Central memory CD8-positive, alpha-beta T cell (primary cell): ENCODE results near the gene RBMX2.
A peak's percentile ranks its signal among the peaks of the same experiment; 100 is the strongest.
"Not testable (repeated sequence)": the region's sequence is repeated elsewhere in the genome, so short reads cannot be mapped to it uniquely, and the experiment has no call there.

Experiments
- ATAC-seq: fragments of 150-1000 bp; cut with Tn5 transposase; replicated peaks from 2 replicates; pipeline ENCODE4 v1.10.0; 2022; ENCODE audit warnings: mild to moderate bottlenecking, moderate FRiP score, moderate number of reproducible peaks; ENCODE audit not compliant: poor library complexity, severe bottlenecking; ENCODE audit errors: extremely low read depth
- DNase-seq, 2 donors: peaks; one replicate each; pipeline ENCODE4 v3.0.0; 2021; ENCODE audit warnings: low spot score in 2 of 2
- H3K27ac Mint-ChIP-seq: one replicate; pipeline ENCODE4 v1.8.0; 2022; ENCODE audit warnings: low read depth, mild to moderate bottlenecking, moderate library complexity, mixed read lengths
- H3K27me3 Mint-ChIP-seq: one replicate; pipeline ENCODE4 v1.8.0; 2022; ENCODE audit warnings: mixed read lengths
- H3K36me3 Mint-ChIP-seq: one replicate; pipeline ENCODE4 v1.8.0; 2022; ENCODE audit warnings: mild to moderate bottlenecking, moderate library complexity, mixed read lengths; ENCODE audit not compliant: insufficient read depth
- H3K4me1 Mint-ChIP-seq: one replicate; pipeline ENCODE4 v1.8.0; 2022; ENCODE audit warnings: mixed read lengths
- H3K4me3 Mint-ChIP-seq: one replicate; pipeline ENCODE4 v1.8.0; 2022; ENCODE audit warnings: mild to moderate bottlenecking, moderate library complexity, mixed read lengths
- H3K9me3 Mint-ChIP-seq: one replicate; pipeline ENCODE4 v1.8.0; 2022; ENCODE audit warnings: mixed read lengths

Gene RBMX2

GRCh38 chrX:130401415-130402207 lies at the start of gene RBMX2:
TSS of gene RBMX2 (plus strand) at chrX:130401987. CDS start at chrX:130402033, 46 bp downstream.
- DNase-seq: peak; percentile 26 to 36
- H3K27ac Mint-ChIP-seq: peak within 1 kb of the TSS; percentile 96
- H3K27me3 Mint-ChIP-seq: peaks cover 30% of the 10 kb centered on the region

DNA sequence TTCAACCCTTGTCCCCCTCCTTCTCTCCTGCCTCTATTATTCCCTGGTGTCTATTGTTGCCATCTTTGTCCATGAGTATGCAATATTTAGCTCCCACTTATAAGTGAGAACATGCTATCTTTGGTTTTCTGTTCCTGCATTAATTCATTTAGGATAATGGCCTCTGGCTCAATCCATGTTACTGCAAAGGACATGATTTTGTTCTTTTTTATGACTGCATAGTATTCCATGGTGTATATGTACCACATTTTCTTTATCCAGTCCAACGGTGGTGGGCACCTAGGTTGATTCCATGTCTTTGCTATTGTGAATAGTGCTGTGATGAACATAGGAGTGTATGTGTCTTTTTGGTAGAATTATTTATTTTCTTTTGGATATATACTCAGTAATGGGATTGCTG lies 49.7 kb upstream of the RBMX2 start:
- H3K4me3 Mint-ChIP-seq, DNase-seq, H3K9me3 Mint-ChIP-seq, H3K4me1 Mint-ChIP-seq, H3K27ac Mint-ChIP-seq, ATAC-seq, H3K27me3 Mint-ChIP-seq: not testable (repeated sequence)
- peaks cover 11% of the 10 kb centered on the region for H3K36me3 Mint-ChIP-seq

More at GRCh38 chrX:130401415-130402207, at the start of gene RBMX2:
- ATAC-seq: peak; percentile 85
- Mint-ChIP-seq H3K4me3 (peak within 1 kb of the TSS; percentile 85), H3K9me3 (no peaks in the 10 kb centered on the region), H3K4me1 (peaks cover 13% of the 10 kb centered on the region), H3K36me3 (peaks cover 10% of the 10 kb centered on the region)

GRCh38 chrX:130376077-130376476 lies 25.7 kb upstream of the RBMX2 start:
- no peaks in the 10 kb centered on the region for H3K36me3 Mint-ChIP-seq
- no peak overlapping the region for H3K4me3 Mint-ChIP-seq
- H3K9me3 Mint-ChIP-seq: no peaks in the 10 kb centered on the region
- no peaks in the 10 kb centered on the region for H3K4me1 Mint-ChIP-seq
- no peaks in the 10 kb centered on the region for H3K27me3 Mint-ChIP-seq
- no peak for ATAC-seq
- no peak overlapping the region for H3K27ac Mint-ChIP-seq
- no peak for DNase-seq

DNA sequence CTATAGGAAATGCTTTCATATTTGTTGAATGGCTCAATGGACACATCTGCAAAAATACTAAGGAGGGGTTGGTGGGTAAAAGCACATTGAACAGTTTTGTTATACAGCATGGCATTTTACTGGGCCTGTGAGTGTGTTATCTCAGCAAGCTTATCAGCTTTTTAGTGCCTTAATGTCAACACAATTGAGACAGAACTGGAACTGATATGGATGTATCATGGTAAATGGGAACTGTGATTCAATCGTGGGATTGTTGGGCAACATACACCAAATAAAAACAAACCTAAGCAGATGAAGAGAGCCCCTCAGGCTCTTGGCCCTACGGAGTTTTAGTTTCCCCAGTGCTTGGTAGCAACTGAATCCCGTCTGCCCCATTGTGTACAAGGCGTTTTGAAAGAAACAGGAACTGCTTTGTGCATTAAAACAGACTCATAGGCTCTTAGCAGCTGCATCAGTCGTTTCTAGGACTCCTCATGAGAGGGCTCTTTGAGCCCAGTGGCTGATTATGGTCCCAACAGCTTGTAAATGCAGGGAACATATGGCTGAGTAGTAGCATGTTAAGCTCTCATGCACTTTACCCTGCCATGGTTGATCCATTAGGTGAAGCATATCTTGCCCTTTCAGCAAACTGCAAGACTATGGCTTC lies 23.6 kb upstream of the RBMX2 start:
- Mint-ChIP-seq H3K9me3 (no peaks in the 10 kb centered on the region), H3K27ac (no peak overlapping the region), H3K27me3 (no peaks in the 10 kb centered on the region), H3K4me1 (no peaks in the 10 kb centered on the region), H3K4me3 (no peak overlapping the region), H3K36me3 (no peaks in the 10 kb centered on the region)
- ATAC-seq: no peak
- DNase-seq: no peak

GRCh38 chrX:130385520-130385919 lies 16.3 kb upstream of the RBMX2 start, which contains the start of gene GPR119:
TSS of gene GPR119 (minus strand) at chrX:130385674. CDS start at chrX:130385447, 227 bp downstream.
- H3K4me1 Mint-ChIP-seq: no peaks in the 10 kb centered on the region
- no peak within 1 kb of the TSS for H3K27ac Mint-ChIP-seq
- no peaks in the 10 kb centered on the region for H3K36me3 Mint-ChIP-seq

GRCh38 chrX:130386408-130386808 lies 15.4 kb upstream of the RBMX2 start:
- Mint-ChIP-seq H3K27me3 (no peaks in the 10 kb centered on the region), H3K9me3 (no peaks in the 10 kb centered on the region), H3K4me3 (no peak overlapping the region), H3K27ac (no peak overlapping the region), H3K36me3 (no peaks in the 10 kb centered on the region), H3K4me1 (no peaks in the 10 kb centered on the region)
- no peak for DNase-seq
- no peak for ATAC-seq

More at GRCh38 chrX:130385520-130385919, 16.3 kb upstream of the RBMX2 start, which contains the start of gene GPR119:
- Mint-ChIP-seq H3K9me3 (no peaks in the 10 kb centered on the region), H3K4me3 (no peak within 1 kb of the TSS), H3K27me3 (no peaks in the 10 kb centered on the region)
- no peak for DNase-seq
- no peak for ATAC-seq

DNA sequence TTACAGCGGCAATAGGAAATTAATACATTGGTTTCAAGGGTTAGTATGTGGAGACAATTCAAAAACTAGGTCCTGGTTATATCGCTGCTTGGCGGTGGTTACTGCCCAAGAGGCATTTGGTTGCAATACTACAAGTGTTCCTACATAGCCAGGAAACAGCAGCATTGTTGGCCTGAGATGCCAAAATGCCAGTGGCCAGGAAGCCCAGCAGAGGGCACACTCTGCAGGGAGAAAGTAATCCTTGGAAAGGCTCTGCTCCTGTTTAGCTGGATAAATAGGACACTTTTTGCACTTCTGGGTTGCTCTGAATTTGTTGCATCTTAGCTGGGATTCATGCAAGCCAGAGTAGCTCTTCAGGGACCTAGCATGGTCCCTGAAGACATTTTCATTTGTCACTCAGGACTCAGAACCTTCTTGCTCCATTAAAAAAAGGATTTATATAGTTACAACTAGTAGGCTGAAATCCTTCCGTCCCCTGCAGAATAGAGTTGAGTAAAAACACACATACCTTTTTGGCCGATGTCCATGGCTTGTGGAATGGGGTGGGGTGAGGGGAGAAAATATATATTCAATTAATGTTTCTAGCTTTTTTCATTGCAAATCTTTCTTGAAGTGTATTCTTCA lies 8.2 kb upstream of the RBMX2 start:
- Mint-ChIP-seq H3K27ac (no peak overlapping the region), H3K9me3 (no peaks in the 10 kb centered on the region), H3K4me1 (no peaks in the 10 kb centered on the region), H3K27me3 (peaks cover 34% of the 10 kb centered on the region), H3K36me3 (no peaks in the 10 kb centered on the region), H3K4me3 (no peak overlapping the region)
- ATAC-seq (no peak), DNase-seq (no peak)

- Mint-ChIP-seq H3K4me1 (no peaks in the 10 kb centered on the region), H3K4me3 (no peak overlapping the region), H3K27ac (no peak overlapping the region), H3K27me3 (peaks cover 44% of the 10 kb centered on the region), H3K36me3 (peaks cover 2% of the 10 kb centered on the region), H3K9me3 (no peaks in the 10 kb centered on the region)
- ATAC-seq: no peak
- DNase-seq: no peak
These were observed 6.4 kb upstream of the RBMX2 start for GRCh38 chrX:130395341-130395740.

DNA sequence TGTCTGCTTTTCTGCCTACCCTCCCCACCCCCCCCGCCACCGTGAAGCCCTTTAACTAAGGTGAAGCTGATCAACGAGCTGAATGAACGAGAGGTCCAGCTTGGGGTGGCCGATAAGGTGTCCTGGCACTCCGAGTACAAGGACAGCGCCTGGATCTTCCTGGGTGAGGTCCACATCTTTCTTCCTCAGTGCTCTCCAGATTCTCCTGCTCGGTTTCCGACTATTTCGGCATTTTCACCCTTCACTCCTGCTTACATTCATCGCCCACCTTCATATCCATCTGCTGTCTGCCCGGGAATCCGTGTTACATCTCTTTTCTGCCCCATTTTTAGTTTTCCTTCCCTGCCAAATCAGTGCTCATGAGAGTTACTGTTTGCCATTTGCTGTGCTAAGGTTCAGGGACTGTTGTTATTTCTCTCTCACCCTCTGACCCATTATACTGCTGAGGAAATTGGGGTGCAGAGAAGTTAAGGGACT lies 459 bp downstream of the RBMX2 start:
- peaks cover 13% of the 10 kb centered on the region for H3K4me1 Mint-ChIP-seq
- no peaks in the 10 kb centered on the region for H3K9me3 Mint-ChIP-seq
- no peak for ATAC-seq
- peaks cover 10% of the 10 kb centered on the region for H3K36me3 Mint-ChIP-seq
- H3K27me3 Mint-ChIP-seq: peaks cover 23% of the 10 kb centered on the region
- DNase-seq: no peak
- peak overlapping the region; percentile 96 for H3K27ac Mint-ChIP-seq
- peak overlapping the region; percentile 85 for H3K4me3 Mint-ChIP-seq

DNA sequence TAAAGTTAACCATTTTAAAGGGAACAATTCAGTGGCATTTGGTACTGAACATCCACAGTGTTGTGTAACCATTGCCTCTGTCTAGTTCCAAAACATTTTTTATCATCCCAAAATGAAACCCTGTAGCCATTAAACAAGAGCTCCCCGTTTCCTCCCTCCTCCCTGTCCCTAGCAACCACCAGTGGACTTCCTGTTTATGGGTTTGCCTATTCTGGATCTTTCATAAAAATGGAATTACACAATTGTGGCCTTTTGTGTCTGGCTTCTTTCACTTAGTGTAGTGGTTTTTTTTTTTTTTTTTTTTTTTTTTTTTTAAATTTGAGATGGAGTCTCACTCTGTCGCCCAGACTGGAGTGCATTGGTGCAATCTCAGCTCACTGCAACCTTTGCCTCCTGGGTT lies 11.6 kb downstream of the RBMX2 start:
- no peak for ATAC-seq
- peaks cover 24% of the 10 kb centered on the region for H3K36me3 Mint-ChIP-seq
- no peaks in the 10 kb centered on the region for H3K4me1 Mint-ChIP-seq
- no peak for DNase-seq
- no peak overlapping the region for H3K4me3 Mint-ChIP-seq
- H3K27me3 Mint-ChIP-seq: no peaks in the 10 kb centered on the region
- no peaks in the 10 kb centered on the region for H3K9me3 Mint-ChIP-seq
- no peak overlapping the region for H3K27ac Mint-ChIP-seq

- H3K27me3 Mint-ChIP-seq: no peaks in the 10 kb centered on the region
- no peaks in the 10 kb centered on the region for H3K9me3 Mint-ChIP-seq
- H3K4me3 Mint-ChIP-seq: no peak overlapping the region
- H3K36me3 Mint-ChIP-seq: peaks cover 18% of the 10 kb centered on the region
- no peaks in the 10 kb centered on the region for H3K4me1 Mint-ChIP-seq
- no peak overlapping the region for H3K27ac Mint-ChIP-seq
- DNase-seq (no peak), ATAC-seq (no peak)
These were observed 13.0 kb downstream of the RBMX2 start for GRCh38 chrX:130414800-130415199.

DNA sequence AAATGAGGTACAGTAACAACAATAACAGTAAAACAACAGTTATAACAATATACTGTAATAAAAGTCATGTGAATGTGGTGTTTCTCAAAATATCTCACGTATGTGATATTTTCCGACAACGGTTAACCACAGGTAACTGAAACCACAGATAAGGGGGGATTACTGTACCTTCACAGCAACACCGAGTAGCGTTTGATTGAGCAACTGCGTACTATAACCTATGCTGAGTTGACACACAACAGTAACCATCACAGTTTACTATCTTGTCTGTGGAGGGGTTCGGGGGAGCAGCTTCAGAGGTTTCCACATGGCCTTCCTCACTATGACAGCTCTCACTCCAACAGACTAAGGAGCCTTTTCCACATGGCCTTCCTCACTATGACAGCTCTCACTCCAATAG lies 13.4 kb downstream of the RBMX2 start:
- Mint-ChIP-seq H3K4me3 (no peak overlapping the region), H3K9me3 (no peaks in the 10 kb centered on the region), H3K27ac (no peak overlapping the region), H3K27me3 (no peaks in the 10 kb centered on the region), H3K36me3 (peaks cover 16% of the 10 kb centered on the region), H3K4me1 (no peaks in the 10 kb centered on the region)
- DNase-seq: no peak
- ATAC-seq: peak; percentile 71
